HCT116 (cell line): ENCODE data around the gene LMBR1. TPM values are rescaled to one million over a fixed set of nuclear protein-coding genes. Genes with fewer than 3 reads are reported as not detected.

Source experiments
- ATAC-seq: fragments of 200-7000 bp; cut with Tn5 transposase; 2 replicates; pipeline ENCODE4 v1.9.1; 2020; ENCODE audit warnings: mild to moderate bottlenecking, moderate library complexity
- BruUV-seq: library from RNA; stranded (reverse); fragments of 400-500 nt; replicated peaks from 2 replicates; lab custom pipeline; 2021; lab: Mats Ljungman, UMichigan
- CTCF ChIA-PET: fragments of 300-600 bp; sonication (Branson Sonifier 250); formaldehyde crosslinking; loops from one replicate; lab custom pipeline; 2021; ENCODE audit warnings: antibody characterized with exemption; lab: Charles Lee
- POLR2A ChIA-PET: fragments of 300-600, 350-600 bp; sonication (Branson Sonifier 250); formaldehyde crosslinking; loops from one replicate; lab custom pipeline; 2021; ENCODE audit warnings: antibody characterized with exemption; lab: Charles Lee
- RAD21 ChIA-PET, 2 experiments: fragments of 300-600 bp; sonication (Branson Sonifier 250); formaldehyde crosslinking; loops; one replicate each; lab custom pipeline; 2023; ENCODE audit warnings: low total read pairs in 2 of 2; ENCODE audit not compliant: uncharacterized antibody in 2 of 2, unreplicated experiment in 2 of 2, low non-redundant PET in 1 of 2; lab: Charles Lee
- DNase-seq: peaks from one replicate; pipeline ENCODE4 v3.0.0-alpha.2; 2010; ENCODE audit warnings: low read depth, low spot score
- H2AFZ ChIP-seq: fragments of 200-600 bp; shearing (Covaris generic), sonication (generic); 2 replicates; pipeline ENCODE4 v1.6.1; 2017; ENCODE audit warnings: low read depth, mixed run types, mixed read lengths, antibody characterized with exemption, low read length; ENCODE audit not compliant: poor library complexity, severe bottlenecking
- H3K27ac ChIP-seq: 2 replicates; pipeline ENCODE4 v1.5.1; 2012; ENCODE audit warnings: low read depth, low read length
- H3K27me3 ChIP-seq: fragments of 200-600 bp; sonication (generic); 2 replicates; pipeline ENCODE4 v1.6.1; 2016; ENCODE audit warnings: mixed run types, low read length, mixed read lengths; ENCODE audit not compliant: insufficient read depth
- H3K36me3 ChIP-seq, 2 experiments: fragments of 200-500 bp in 1 of 2; fragments of 200-600 bp in 1 of 2; sonication (Bioruptor generic) in 1 of 2; sonication (generic) in 1 of 2; 2 replicates each; pipeline versions ENCODE4 v1.5.1 to v1.6.1; 2014 to 2016; ENCODE audit warnings: low read length in 2 of 2, inconsistent platforms in 1 of 2, mixed read lengths in 1 of 2, mixed run types in 1 of 2; ENCODE audit not compliant: insufficient read depth in 2 of 2, control insufficient read depth in 1 of 2
- H3K4me1 ChIP-seq, 2 experiments: fragments of 200-600 bp in 1 of 2; sonication (generic) in 1 of 2; 2 replicates each; pipeline versions ENCODE4 v1.5.1 to v1.6.1; 2012 to 2017; ENCODE audit warnings: low read length in 2 of 2, inconsistent platforms in 1 of 2, mild to moderate bottlenecking in 1 of 2, mixed read lengths in 1 of 2, mixed run types in 1 of 2, moderate library complexity in 1 of 2; ENCODE audit not compliant: insufficient read depth in 2 of 2, control insufficient read depth in 1 of 2
- H3K4me2 ChIP-seq: fragments of 200-600 bp; sonication (generic); 2 replicates; pipeline ENCODE4 v1.6.1; 2017; ENCODE audit warnings: mixed run types, low read length, mixed read lengths
- H3K4me3 ChIP-seq, 2 experiments: fragments of 200-600 bp in 1 of 2; sonication (generic) in 1 of 2; replicated peaks in 1 of 2; 2 replicates each; pipeline ENCODE4 v1.5.1; 2011 to 2016; ENCODE audit warnings: low read length in 2 of 2, control low read depth in 1 of 2, low read depth in 1 of 2, mild to moderate bottlenecking in 1 of 2, mixed read lengths in 1 of 2, mixed run types in 1 of 2
- H3K79me2 ChIP-seq: fragments of 200-600 bp; sonication (generic); 2 replicates; pipeline ENCODE4 v1.6.1; 2017; ENCODE audit warnings: mild to moderate bottlenecking, mixed run types, low read length, moderate library complexity, mixed read lengths; ENCODE audit not compliant: insufficient read depth
- H3K9ac ChIP-seq: fragments of 200-600 bp; sonication (generic); 2 replicates; pipeline ENCODE4 v1.6.1; 2016; ENCODE audit warnings: low read length, mixed read lengths
- H3K9me2 ChIP-seq: fragments of 200-600 bp; sonication (generic), shearing (Covaris generic); 2 replicates; pipeline ENCODE4 v1.6.1; 2017; ENCODE audit warnings: mixed run types, mild to moderate bottlenecking, moderate library complexity; ENCODE audit not compliant: insufficient read depth
- H3K9me3 ChIP-seq, 2 experiments: fragments of 200-500 bp in 1 of 2; fragments of 200-600 bp in 1 of 2; sonication (Bioruptor generic) in 1 of 2; sonication (generic) in 1 of 2; 2 replicates each; pipeline ENCODE4 v1.6.1; 2014 to 2017; ENCODE audit warnings: low read length in 2 of 2, mixed read lengths in 2 of 2, inconsistent platforms in 1 of 2, low read depth in 1 of 2, mild to moderate bottlenecking in 1 of 2, mixed run types in 1 of 2, moderate library complexity in 1 of 2; ENCODE audit not compliant: control insufficient read depth in 1 of 2, insufficient read depth in 1 of 2
- H4K20me1 ChIP-seq: fragments of 200-600 bp; sonication (generic), shearing (Covaris generic); 2 replicates; pipeline ENCODE4 v1.6.1; 2017; ENCODE audit warnings: mixed run types, mild to moderate bottlenecking, moderate library complexity; ENCODE audit not compliant: insufficient read depth
- CEBPB ChIP-seq: IDR thresholded peaks from 2 replicates; pipeline ENCODE4 v1.6.1; 2012; ENCODE audit warnings: low read depth
- EGR1 ChIP-seq: IDR thresholded peaks from 2 replicates; pipeline ENCODE4 v1.6.1; 2012; ENCODE audit warnings: low read depth
- EZH2 ChIP-seq: fragments of 200-600 bp; sonication (generic); IDR thresholded peaks from 2 replicates; pipeline ENCODE4 v1.6.1; 2017; ENCODE audit warnings: antibody characterized with exemption, mixed run types
- EZH2phosphoT487 ChIP-seq: fragments of 200-600 bp; IDR thresholded peaks from 2 replicates; pipeline ENCODE4 v1.6.1; 2018; ENCODE audit warnings: antibody characterized with exemption, borderline replicate concordance
- FOSL1 ChIP-seq: IDR thresholded peaks from 2 replicates; pipeline ENCODE4 v1.6.1; 2012; ENCODE audit warnings: low read depth
- JUND ChIP-seq: IDR thresholded peaks from 2 replicates; pipeline ENCODE4 v1.6.1; 2012
- POLR2AphosphoS5 ChIP-seq: IDR thresholded peaks from 2 replicates; pipeline ENCODE4 v1.6.1; 2011; ENCODE audit warnings: mild to moderate bottlenecking, low read depth, low read length, moderate library complexity
- RAD21 ChIP-seq: IDR thresholded peaks from 2 replicates; pipeline ENCODE4 v1.6.1; 2012; ENCODE audit warnings: low read depth, mild to moderate bottlenecking
- SP1 ChIP-seq: IDR thresholded peaks from 2 replicates; pipeline ENCODE4 v1.6.1; 2012; ENCODE audit warnings: low read depth
- SRF ChIP-seq: IDR thresholded peaks from 2 replicates; pipeline ENCODE4 v1.6.1; 2012; ENCODE audit warnings: low read depth
- TCF7L2 ChIP-seq: IDR thresholded peaks from 2 replicates; pipeline ENCODE4 v1.7.0; 2011; ENCODE audit warnings: borderline replicate concordance, inconsistent platforms; ENCODE audit not compliant: insufficient read depth, insufficient read length; ENCODE audit errors: extremely low read depth
- ZFX ChIP-seq: fragments of 450-650 bp; IDR thresholded peaks from 2 replicates; pipeline ENCODE4 v1.6.1; 2017
- ZNF274 ChIP-seq: fragments of 200-500 bp; sonication (Bioruptor generic); IDR thresholded peaks from 2 replicates; pipeline ENCODE4 v1.6.1; 2014; ENCODE audit warnings: mild to moderate bottlenecking, low read depth, low read length, inconsistent platforms
- intact Hi-C: fragments of 100-400 bp; cut with micrococcal nuclease; formaldehyde crosslinking; loops from 2 replicates; pipeline ENCODE4 v1.10.0; 2022
- total RNA-seq: library from RNA; stranded (reverse); gene quantifications from one replicate; pipeline ENCODE4 v1.2.1, GENCODE V29; 2021; ENCODE audit not compliant: unreplicated experiment
- TF ChIP-seq, protein P1 (sequence below): IDR thresholded peaks from 2 replicates; pipeline ENCODE4 v1.6.1; 2012; ENCODE audit warnings: low read depth
- TF ChIP-seq, protein P2 (sequence below): IDR thresholded peaks from 2 replicates; pipeline ENCODE4 v1.6.1; 2012
- TF ChIP-seq, protein P3 (sequence below): IDR thresholded peaks from 2 replicates; pipeline ENCODE4 v1.6.1; 2012

LMBR1 gene
- total RNA-seq, 1 experiment from 2014 or later: 84.0 TPM

DNA sequence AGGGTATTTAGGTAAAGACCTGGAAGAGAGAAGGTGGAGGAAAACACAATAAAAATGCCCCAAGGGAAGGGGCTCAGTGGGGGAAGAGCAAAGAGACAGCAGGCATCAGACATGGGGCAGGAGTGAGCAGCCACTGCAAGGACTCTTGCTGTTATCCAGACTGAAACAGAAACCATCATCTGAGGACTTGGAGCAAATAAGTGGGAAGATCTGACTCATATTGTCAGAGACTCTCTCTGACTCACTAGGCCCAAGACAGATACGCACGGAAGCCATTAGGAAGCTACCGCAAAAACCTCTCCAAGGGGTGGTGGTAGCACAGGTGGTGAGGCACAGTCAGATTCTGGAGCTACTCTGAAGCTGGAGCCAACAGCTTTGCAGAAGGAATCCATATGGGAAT, 141.7 kb downstream of the LMBR1 start (continued):
- TF ChIP-seq, protein P1, sequence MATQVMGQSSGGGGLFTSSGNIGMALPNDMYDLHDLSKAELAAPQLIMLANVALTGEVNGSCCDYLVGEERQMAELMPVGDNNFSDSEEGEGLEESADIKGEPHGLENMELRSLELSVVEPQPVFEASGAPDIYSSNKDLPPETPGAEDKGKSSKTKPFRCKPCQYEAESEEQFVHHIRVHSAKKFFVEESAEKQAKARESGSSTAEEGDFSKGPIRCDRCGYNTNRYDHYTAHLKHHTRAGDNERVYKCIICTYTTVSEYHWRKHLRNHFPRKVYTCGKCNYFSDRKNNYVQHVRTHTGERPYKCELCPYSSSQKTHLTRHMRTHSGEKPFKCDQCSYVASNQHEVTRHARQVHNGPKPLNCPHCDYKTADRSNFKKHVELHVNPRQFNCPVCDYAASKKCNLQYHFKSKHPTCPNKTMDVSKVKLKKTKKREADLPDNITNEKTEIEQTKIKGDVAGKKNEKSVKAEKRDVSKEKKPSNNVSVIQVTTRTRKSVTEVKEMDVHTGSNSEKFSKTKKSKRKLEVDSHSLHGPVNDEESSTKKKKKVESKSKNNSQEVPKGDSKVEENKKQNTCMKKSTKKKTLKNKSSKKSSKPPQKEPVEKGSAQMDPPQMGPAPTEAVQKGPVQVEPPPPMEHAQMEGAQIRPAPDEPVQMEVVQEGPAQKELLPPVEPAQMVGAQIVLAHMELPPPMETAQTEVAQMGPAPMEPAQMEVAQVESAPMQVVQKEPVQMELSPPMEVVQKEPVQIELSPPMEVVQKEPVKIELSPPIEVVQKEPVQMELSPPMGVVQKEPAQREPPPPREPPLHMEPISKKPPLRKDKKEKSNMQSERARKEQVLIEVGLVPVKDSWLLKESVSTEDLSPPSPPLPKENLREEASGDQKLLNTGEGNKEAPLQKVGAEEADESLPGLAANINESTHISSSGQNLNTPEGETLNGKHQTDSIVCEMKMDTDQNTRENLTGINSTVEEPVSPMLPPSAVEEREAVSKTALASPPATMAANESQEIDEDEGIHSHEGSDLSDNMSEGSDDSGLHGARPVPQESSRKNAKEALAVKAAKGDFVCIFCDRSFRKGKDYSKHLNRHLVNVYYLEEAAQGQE: no peak
- no peak for TF ChIP-seq POLR2AphosphoS5

DNA sequence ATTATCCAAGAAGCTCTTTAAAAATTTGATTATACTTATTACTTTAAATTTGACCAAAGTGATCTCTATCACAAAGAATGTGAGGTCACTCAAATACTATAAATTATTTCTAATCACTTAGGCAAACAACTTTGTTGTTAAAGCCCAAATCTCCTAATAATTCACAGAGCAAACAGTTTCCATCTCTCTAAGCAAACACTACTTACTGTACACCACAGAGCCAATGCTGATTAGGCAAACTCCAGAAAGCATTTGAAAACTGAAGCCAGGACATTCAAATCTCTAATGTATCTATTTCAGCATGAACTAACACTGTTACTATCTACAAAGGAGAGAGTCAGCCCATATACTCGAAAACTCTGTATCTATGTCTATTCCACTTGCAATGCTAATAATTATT, 145.3 kb downstream of the LMBR1 start:
- BruUV-seq: no TSS peak
- Histone ChIP-seq H3K9me2 (no peaks in the 10 kb centered on the region), H3K27ac (no peak overlapping the region), H3K9ac (no peak overlapping the region), H3K4me2 (no peak overlapping the region), H4K20me1 (no peaks in the 10 kb centered on the region; the same call in 1 of the 2 replicates), H3K4me1 (peaks cover 0 to 18% of the 10 kb centered on the region in 2 experiments; a peak in 2 of 4 replicates), H3K27me3 (no peaks in the 10 kb centered on the region), H3K79me2 (peaks cover 16% of the 10 kb centered on the region), H3K9me3 (no peaks in the 10 kb centered on the region), H3K4me3 (no peak overlapping the region)
- ChIA-PET RAD21 (no interaction called here), CTCF (no interaction called here), POLR2A (no interaction called here)
- intact Hi-C loops: no loop called here
- ATAC-seq (no peak), DNase-seq (no peak)
- TF ChIP-seq JUND (no peak), CEBPB (no peak), ZFX (no peak), EZH2phosphoT487 (no peak), TCF7L2 (no peak), POLR2AphosphoS5 (no peak), EZH2 (no peak), ZNF274 (no peak), RAD21 (no peak), EGR1 (no peak), SRF (no peak), SP1 (no peak), FOSL1 (no peak)
- TF ChIP-seq, protein P2, sequence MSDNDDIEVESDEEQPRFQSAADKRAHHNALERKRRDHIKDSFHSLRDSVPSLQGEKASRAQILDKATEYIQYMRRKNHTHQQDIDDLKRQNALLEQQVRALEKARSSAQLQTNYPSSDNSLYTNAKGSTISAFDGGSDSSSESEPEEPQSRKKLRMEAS: no peak
- TF ChIP-seq, protein P3, sequence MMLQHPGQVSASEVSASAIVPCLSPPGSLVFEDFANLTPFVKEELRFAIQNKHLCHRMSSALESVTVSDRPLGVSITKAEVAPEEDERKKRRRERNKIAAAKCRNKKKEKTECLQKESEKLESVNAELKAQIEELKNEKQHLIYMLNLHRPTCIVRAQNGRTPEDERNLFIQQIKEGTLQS: no peak
- TF ChIP-seq, all 23 proteins: peak for 0
- H2AFZ ChIP-seq: no peak overlapping the region
- no peaks in the 10 kb centered on the region for H3K36me3 ChIP-seq
